GM23338 (cell line): ENCODE data around the gene TNS4.

Source experiments
- EZH2 ChIP-seq: fragments of 200-600 bp; sonication (generic); IDR thresholded peaks from one replicate; pipeline ENCODE4 v1.8.0; 2017; ENCODE audit warnings: antibody characterized with exemption, mild to moderate bottlenecking, low read depth; ENCODE audit not compliant: unreplicated experiment
- JUNB ChIP-seq: IDR thresholded peaks from one replicate; pipeline ENCODE4 v1.6.1; 2016; ENCODE audit warnings: antibody characterized with exemption; ENCODE audit not compliant: unreplicated experiment
- POLR2AphosphoS5 ChIP-seq: IDR thresholded peaks from 2 replicates; pipeline ENCODE4 v1.6.1; 2016; ENCODE audit warnings: antibody characterized with exemption, low read depth
- REST ChIP-seq: IDR thresholded peaks from one replicate; pipeline ENCODE4 v1.6.1; 2018; ENCODE audit warnings: antibody characterized with exemption; ENCODE audit not compliant: unreplicated experiment
- ZNF114 ChIP-seq: fragments of 250-450 bp; sonication (Bioruptor Pico); IDR thresholded peaks from 2 replicates; pipeline ENCODE4 v1.5.0; 2020; ENCODE audit warnings: mild to moderate bottlenecking, moderate library complexity
- ZNF331 ChIP-seq: fragments of 250-450 bp; sonication (Bioruptor Pico); IDR thresholded peaks from 2 replicates; pipeline ENCODE4 v1.5.0; 2020; ENCODE audit warnings: low read depth, mild to moderate bottlenecking, moderate library complexity
- TF ChIP-seq, protein P1 (sequence below), 2 experiments: fragments of 200-600 bp in 1 of 2; sonication (generic) in 1 of 2; conservative IDR thresholded peaks; 2 replicates each; pipeline versions ENCODE4 v1.5.1 to v1.6.1; 2016 to 2017; ENCODE audit warnings: antibody characterized with exemption in 2 of 2, low read depth in 2 of 2, mild to moderate bottlenecking in 2 of 2, moderate library complexity in 1 of 2

DNA sequence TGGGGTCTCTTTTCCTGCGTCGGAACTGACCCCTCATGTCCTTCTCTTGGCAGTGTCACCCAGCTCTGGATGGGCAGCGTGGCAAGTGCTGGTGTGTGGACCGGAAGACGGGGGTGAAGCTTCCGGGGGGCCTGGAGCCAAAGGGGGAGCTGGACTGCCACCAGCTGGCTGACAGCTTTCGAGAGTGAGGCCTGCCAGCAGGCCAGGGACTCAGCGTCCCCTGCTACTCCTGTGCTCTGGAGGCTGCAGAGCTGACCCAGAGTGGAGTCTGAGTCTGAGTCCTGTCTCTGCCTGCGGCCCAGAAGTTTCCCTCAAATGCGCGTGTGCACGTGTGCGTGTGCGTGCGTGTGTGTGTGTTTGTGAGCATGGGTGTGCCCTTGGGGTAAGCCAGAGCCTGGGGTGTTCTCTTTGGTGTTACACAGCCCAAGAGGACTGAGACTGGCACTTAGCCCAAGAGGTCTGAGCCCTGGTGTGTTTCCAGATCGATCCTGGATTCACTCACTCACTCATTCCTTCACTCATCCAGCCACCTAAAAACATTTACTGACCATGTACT, 44.9 kb downstream of the TNS4 start:
- TF ChIP-seq, protein P1, sequence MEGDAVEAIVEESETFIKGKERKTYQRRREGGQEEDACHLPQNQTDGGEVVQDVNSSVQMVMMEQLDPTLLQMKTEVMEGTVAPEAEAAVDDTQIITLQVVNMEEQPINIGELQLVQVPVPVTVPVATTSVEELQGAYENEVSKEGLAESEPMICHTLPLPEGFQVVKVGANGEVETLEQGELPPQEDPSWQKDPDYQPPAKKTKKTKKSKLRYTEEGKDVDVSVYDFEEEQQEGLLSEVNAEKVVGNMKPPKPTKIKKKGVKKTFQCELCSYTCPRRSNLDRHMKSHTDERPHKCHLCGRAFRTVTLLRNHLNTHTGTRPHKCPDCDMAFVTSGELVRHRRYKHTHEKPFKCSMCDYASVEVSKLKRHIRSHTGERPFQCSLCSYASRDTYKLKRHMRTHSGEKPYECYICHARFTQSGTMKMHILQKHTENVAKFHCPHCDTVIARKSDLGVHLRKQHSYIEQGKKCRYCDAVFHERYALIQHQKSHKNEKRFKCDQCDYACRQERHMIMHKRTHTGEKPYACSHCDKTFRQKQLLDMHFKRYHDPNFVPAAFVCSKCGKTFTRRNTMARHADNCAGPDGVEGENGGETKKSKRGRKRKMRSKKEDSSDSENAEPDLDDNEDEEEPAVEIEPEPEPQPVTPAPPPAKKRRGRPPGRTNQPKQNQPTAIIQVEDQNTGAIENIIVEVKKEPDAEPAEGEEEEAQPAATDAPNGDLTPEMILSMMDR (conservative IDR thresholded peaks at IDR 0.05; ENCODE audit: low read depth in 2 of 2), result no peak
- TF ChIP-seq ZNF114 (CRISPR knock-in tag) (no peak), REST (no peak), POLR2AphosphoS5 (no peak), JUNB (no peak), EZH2 (no peak), ZNF331 (CRISPR knock-in tag) (no peak)
